Measurements from ENCODE around the gene RABGAP1L. TPM values are rescaled to one million over a fixed set of nuclear protein-coding genes. Genes with fewer than 3 reads are reported as not detected.

The RABGAP1L gene
- total RNA-seq, 1 experiment from 2014 or later, result 57.4 TPM

DNA sequence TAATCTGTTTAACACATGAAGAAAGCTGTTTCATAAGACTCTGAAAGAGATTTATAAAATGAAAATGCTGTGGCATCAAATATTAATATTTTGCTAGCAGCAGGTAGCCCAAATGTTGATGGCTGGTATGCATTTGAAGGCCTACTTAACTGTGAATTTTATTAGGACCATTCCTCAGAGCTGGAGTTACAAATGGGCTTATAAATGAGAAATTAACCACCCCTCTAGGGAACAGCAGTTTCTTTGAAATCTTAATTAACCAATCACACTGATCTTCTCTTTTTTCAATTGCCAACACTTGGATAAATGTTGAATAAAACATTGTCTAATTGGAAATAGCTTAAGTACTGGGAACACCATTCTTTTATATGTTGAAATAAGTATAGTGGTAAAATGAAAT is 418.4 kb downstream of the RABGAP1L start:
- Histone ChIP-seq H3K9me2 (ENCODE audit: insufficient read depth) (no peaks in the 10 kb centered on the region), H3K27ac (no peak overlapping the region), H3K36me3 (ENCODE audit: low read depth) (no peaks in the 10 kb centered on the region), H3K4me2 (no peak overlapping the region), H3F3A (ENCODE audit: insufficient read depth, low read depth) (no peaks in the 10 kb centered on the region), H3K9me3 (ENCODE audit: insufficient read depth, low read depth) (no peaks in the 10 kb centered on the region), H3K27me3 (ENCODE audit: insufficient read depth, low read depth) (no peaks in the 10 kb centered on the region), H3K4me1 (replicated peaks; ENCODE audit: insufficient read depth) (no peaks in the 10 kb centered on the region), H4K20me1 (ENCODE audit: insufficient read depth) (no peaks in the 10 kb centered on the region), H2AFZ (no peak overlapping the region), H3K4me3 (no peak overlapping the region), H3K79me2 (ENCODE audit: low read depth) (no peaks in the 10 kb centered on the region)
- DNase-seq, result no peak
- CTCF ChIA-PET, result no interaction called here
- TF ChIP-seq, protein P1, sequence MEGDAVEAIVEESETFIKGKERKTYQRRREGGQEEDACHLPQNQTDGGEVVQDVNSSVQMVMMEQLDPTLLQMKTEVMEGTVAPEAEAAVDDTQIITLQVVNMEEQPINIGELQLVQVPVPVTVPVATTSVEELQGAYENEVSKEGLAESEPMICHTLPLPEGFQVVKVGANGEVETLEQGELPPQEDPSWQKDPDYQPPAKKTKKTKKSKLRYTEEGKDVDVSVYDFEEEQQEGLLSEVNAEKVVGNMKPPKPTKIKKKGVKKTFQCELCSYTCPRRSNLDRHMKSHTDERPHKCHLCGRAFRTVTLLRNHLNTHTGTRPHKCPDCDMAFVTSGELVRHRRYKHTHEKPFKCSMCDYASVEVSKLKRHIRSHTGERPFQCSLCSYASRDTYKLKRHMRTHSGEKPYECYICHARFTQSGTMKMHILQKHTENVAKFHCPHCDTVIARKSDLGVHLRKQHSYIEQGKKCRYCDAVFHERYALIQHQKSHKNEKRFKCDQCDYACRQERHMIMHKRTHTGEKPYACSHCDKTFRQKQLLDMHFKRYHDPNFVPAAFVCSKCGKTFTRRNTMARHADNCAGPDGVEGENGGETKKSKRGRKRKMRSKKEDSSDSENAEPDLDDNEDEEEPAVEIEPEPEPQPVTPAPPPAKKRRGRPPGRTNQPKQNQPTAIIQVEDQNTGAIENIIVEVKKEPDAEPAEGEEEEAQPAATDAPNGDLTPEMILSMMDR (conservative IDR thresholded peaks at IDR 0.05), result no peak
- TF ChIP-seq EZH2 (IDR thresholded peaks at IDR 0.05; ENCODE audit: low read depth), result no peak
- BruUV-seq (replicated peaks), result no TSS peak
- intact Hi-C loops (cut with micrococcal nuclease; ENCODE audit: unreplicated experiment), result no loop called here
- POLR2A ChIA-PET (ENCODE audit: unreplicated experiment), result no interaction called here

DNA sequence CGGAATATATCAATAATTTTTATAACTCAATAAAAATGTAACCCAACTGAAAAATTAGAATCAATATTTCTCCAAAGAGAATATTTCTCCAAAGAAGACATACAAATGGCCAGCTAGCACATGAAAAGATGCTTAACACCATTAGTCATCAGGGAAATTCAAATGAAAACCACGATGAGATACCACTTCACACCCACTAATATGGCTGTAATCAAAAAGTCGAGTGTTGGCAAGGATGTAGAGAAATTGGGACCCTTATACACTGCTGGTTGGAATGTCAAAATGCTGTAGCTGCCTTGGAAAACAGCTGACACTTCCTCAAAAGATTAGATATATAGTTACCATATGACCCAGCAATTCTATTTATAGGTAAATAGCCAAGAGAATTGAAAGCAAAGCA is 421.5 kb downstream of the RABGAP1L start:
- CTCF ChIA-PET, result no interaction called here

DNA sequence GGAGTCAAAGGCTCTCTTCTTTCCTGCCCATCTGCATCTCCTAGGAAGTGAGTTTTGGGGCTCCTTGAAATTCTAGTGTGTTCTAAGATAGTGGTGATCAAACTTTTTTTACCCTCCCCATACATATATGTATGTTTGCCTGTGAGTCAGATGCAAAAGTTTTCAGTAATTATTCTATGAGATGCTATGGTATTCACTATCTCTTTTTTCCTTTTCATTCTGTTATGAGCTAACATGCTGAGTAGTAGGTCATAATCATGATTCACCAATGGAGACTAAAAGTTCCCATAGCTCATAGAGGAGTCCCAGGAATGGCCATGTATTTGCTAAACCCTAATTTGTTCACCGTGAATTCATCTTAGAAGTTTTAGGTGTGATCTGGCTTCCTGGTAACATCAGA is 424.0 kb downstream of the RABGAP1L start:
- no peak for TF ChIP-seq EZH2 (IDR thresholded peaks at IDR 0.05; ENCODE audit: low read depth)
- TF ChIP-seq, protein P1 (conservative IDR thresholded peaks at IDR 0.05), result no peak
- POLR2A ChIA-PET (ENCODE audit: unreplicated experiment), result no interaction called here

More for the DNA sequence above, 421.5 kb downstream of the RABGAP1L start:
- H3K79me2 ChIP-seq (ENCODE audit: low read depth), result no peaks in the 10 kb centered on the region
- H3K9me2 ChIP-seq (ENCODE audit: insufficient read depth), result no peaks in the 10 kb centered on the region
- no peak overlapping the region for H3K4me3 ChIP-seq
- no peak overlapping the region for H3K27ac ChIP-seq
- intact Hi-C loops (cut with micrococcal nuclease; ENCODE audit: unreplicated experiment), result no loop called here
- DNase-seq, result no peak
- no peaks in the 10 kb centered on the region for H3K4me1 ChIP-seq (replicated peaks; ENCODE audit: insufficient read depth)
- no peaks in the 10 kb centered on the region for H3K27me3 ChIP-seq (ENCODE audit: insufficient read depth, low read depth)
- no peaks in the 10 kb centered on the region for H3K9me3 ChIP-seq (ENCODE audit: insufficient read depth, low read depth)
- TF ChIP-seq, protein P1 (conservative IDR thresholded peaks at IDR 0.05), result no peak
- no peak for TF ChIP-seq EZH2 (IDR thresholded peaks at IDR 0.05; ENCODE audit: low read depth)
- H3K36me3 ChIP-seq (ENCODE audit: low read depth), result no peaks in the 10 kb centered on the region
- H3K4me2 ChIP-seq, result no peak overlapping the region
- H3F3A ChIP-seq (ENCODE audit: insufficient read depth, low read depth), result no peaks in the 10 kb centered on the region
- no TSS peak for BruUV-seq (replicated peaks)
- no peaks in the 10 kb centered on the region for H4K20me1 ChIP-seq (ENCODE audit: insufficient read depth)
- no peak overlapping the region for H2AFZ ChIP-seq
- POLR2A ChIA-PET (ENCODE audit: unreplicated experiment), result no interaction called here

More for the DNA sequence above, 424.0 kb downstream of the RABGAP1L start:
- no peak overlapping the region for H2AFZ ChIP-seq
- no peaks in the 10 kb centered on the region for H3K4me1 ChIP-seq (replicated peaks; ENCODE audit: insufficient read depth)
- CTCF ChIA-PET, result no interaction called here
- H3K27ac ChIP-seq, result no peak overlapping the region
- BruUV-seq (replicated peaks), result no TSS peak
- H3K36me3 ChIP-seq (ENCODE audit: low read depth), result no peaks in the 10 kb centered on the region
- DNase-seq, result no peak
- intact Hi-C loops (cut with micrococcal nuclease; ENCODE audit: unreplicated experiment), result no loop called here
- no peaks in the 10 kb centered on the region for H3K9me3 ChIP-seq (ENCODE audit: insufficient read depth, low read depth)
- H3K4me2 ChIP-seq, result no peak overlapping the region
- no peaks in the 10 kb centered on the region for H3K79me2 ChIP-seq (ENCODE audit: low read depth)
- no peaks in the 10 kb centered on the region for H3K27me3 ChIP-seq (ENCODE audit: insufficient read depth, low read depth)
- no peaks in the 10 kb centered on the region for H3F3A ChIP-seq (ENCODE audit: insufficient read depth, low read depth)
- H3K4me3 ChIP-seq, result no peak overlapping the region
- H4K20me1 ChIP-seq (ENCODE audit: insufficient read depth), result no peaks in the 10 kb centered on the region
- H3K9me2 ChIP-seq (ENCODE audit: insufficient read depth), result no peaks in the 10 kb centered on the region
